ENCODE results near the gene FLNB.

FLNB gene

DNA sequence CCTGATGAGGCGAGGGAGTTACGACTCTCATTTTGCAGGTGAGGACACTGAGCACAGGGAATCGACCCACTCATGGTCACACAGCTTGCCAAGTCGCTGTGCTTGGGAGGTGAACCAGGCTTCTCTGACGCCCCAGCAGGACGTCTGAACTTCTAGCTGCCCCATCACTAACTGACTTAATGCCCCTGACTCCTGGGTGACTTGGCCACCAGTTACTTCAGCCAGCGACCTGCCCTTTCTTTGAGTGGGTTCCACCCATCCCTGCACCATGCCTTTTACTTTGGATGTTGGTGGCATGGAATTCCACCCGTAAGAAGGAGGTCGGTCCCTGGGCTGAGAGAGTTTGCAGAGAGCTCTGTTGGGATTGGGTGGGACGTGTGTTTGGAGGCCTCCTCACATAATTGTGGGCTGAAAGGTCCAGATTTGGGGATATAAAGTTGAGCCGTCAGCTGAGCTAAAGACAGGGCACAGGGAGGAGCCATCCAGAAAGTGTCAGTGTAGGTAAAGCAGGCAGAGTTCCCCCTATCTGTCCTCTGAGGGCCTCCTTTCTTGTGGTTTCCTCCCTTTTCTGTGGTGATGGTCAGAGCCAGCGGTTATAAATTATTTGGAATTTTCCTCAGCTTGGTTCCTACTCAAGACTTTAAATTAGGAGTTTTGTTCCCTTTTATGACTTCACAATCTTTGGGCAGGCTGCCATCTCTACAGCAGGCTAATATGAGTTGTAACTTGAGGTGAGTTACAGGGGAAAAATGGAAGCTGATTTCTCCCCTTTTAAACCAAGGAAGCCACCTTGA, 55.0 kb downstream of the FLNB start:
- TF ChIP-seq, protein P1, sequence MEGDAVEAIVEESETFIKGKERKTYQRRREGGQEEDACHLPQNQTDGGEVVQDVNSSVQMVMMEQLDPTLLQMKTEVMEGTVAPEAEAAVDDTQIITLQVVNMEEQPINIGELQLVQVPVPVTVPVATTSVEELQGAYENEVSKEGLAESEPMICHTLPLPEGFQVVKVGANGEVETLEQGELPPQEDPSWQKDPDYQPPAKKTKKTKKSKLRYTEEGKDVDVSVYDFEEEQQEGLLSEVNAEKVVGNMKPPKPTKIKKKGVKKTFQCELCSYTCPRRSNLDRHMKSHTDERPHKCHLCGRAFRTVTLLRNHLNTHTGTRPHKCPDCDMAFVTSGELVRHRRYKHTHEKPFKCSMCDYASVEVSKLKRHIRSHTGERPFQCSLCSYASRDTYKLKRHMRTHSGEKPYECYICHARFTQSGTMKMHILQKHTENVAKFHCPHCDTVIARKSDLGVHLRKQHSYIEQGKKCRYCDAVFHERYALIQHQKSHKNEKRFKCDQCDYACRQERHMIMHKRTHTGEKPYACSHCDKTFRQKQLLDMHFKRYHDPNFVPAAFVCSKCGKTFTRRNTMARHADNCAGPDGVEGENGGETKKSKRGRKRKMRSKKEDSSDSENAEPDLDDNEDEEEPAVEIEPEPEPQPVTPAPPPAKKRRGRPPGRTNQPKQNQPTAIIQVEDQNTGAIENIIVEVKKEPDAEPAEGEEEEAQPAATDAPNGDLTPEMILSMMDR (conservative IDR thresholded peaks at IDR 0.05; ENCODE audit: low read depth, low read length): no peak
- H3K4me3 ChIP-seq (ENCODE audit: low read depth, low read length): no peak overlapping the region
- peak; percentile 87 for DNase-seq (ENCODE audit: low read depth)

- H3K4me3 ChIP-seq (ENCODE audit: low read depth, low read length): no peak overlapping the region
- no peak for DNase-seq (ENCODE audit: low read depth)
- TF ChIP-seq, protein P1 (conservative IDR thresholded peaks at IDR 0.05; ENCODE audit: low read depth, low read length): no peak
Measured at GRCh38 chr3:58064923-58065638, 56.9 kb downstream of the FLNB start.

GRCh38 chr3:58065700-58066167, 57.5 kb downstream of the FLNB start:
- peak; percentile 70 for DNase-seq (ENCODE audit: low read depth)
- no peak overlapping the region for H3K4me3 ChIP-seq (ENCODE audit: low read depth, low read length)
- TF ChIP-seq, protein P1 (conservative IDR thresholded peaks at IDR 0.05; ENCODE audit: low read depth, low read length): no peak

DNA sequence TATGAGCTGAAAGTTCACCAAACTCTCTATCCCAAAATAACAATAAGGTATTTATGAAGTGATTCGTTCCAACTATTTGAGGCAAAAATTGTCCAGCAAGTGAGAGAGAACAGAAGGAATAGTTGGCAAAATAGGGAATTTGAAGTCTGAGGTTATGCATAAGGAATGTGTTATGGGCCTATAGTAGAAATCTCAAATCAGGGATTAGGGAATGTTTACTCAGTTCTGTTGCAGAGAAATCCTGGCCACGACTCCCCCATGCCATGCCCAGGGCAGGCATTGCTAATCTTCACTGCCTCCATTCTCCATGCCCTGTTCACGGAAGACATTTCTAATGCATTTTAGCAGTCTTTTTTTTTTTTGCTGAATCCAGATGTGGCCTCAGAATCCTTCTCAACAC, 58.6 kb downstream of the FLNB start:
- no peak overlapping the region for H3K4me3 ChIP-seq (ENCODE audit: low read depth, low read length)
- DNase-seq (ENCODE audit: low read depth): no peak
- TF ChIP-seq, protein P1 (conservative IDR thresholded peaks at IDR 0.05; ENCODE audit: low read depth, low read length): no peak

DNA sequence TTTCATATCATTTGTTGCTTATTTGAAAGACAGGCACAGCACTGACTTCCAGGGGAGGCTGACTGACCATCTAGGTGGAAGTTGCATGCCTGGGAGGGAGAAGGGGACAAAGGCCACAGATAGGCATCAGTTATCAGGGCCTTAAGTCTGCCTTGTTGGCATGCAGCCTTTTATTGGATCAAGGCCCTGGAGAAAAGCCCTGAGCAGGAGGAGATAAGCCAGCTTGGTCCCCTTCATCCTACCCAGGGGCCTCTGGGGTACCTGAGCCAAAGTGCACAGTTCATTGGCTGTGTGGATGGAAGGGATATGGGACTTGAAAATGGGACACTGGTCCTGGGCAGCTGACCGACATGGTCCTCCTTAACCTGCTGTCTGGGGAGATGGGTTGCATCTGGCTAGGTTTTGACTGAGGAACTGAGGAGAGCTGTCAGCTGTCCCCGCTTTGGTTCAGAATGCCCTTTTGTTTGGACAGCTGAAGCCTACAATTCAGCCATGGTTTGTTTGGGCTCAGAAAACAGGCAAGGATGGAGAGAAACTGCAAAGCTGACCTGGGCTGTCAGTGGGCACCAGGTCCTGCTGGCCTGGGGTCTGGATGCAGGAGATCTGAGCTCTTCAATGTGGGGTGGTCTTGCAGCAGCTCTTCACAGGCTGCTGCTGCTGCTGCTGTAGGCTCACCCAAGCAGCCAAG, 60.0 kb downstream of the FLNB start:
- H3K4me3 ChIP-seq (ENCODE audit: low read depth, low read length): no peak overlapping the region
- TF ChIP-seq, protein P1 (conservative IDR thresholded peaks at IDR 0.05; ENCODE audit: low read depth, low read length): no peak
- no peak for DNase-seq (ENCODE audit: low read depth)

GRCh38 chr3:58071480-58071971, 63.3 kb downstream of the FLNB start:
- DNase-seq (ENCODE audit: low read depth): no peak
- TF ChIP-seq, protein P1 (conservative IDR thresholded peaks at IDR 0.05; ENCODE audit: low read depth, low read length): no peak
- no peak overlapping the region for H3K4me3 ChIP-seq (ENCODE audit: low read depth, low read length)

Data from choroid plexus epithelial cell (primary cell).